GM12875 (cell line): ENCODE results near the gene CDH13.

ENCODE experiments used
- H3K4me3 ChIP-seq: one replicate; pipeline ENCODE4 v1.5.1; 2011; ENCODE audit warnings: low read depth, low read length, control low read depth
- TF ChIP-seq, protein P1 (sequence below): IDR thresholded peaks from 2 replicates; pipeline ENCODE4 v1.5.1; 2011; ENCODE audit warnings: low read depth, mild to moderate bottlenecking, control low read depth, inconsistent platforms, low read length, moderate library complexity, borderline replicate concordance; ENCODE audit not compliant: insufficient read depth

The CDH13 gene

DNA sequence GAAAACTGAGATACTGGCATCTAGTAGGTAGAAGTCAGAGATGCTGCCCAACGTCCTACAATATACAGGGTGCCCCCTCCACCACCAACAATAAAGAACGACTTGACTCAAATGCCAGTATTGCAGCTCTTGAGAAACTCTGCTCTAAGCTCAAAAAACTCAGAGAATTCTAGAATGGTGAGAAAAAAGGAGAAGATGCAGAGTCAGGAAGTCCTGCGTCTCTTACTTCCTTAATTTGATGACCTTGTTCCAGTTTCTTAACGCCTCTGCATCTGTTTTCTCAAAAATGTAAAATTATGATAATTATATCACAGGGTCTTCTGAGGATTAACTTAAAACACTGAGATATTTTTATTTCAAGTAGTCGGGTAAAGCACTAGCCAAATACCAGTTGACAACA lies 1179.3 kb downstream of the CDH13 start:
- no peak overlapping the region for H3K4me3 ChIP-seq
- TF ChIP-seq, protein P1, sequence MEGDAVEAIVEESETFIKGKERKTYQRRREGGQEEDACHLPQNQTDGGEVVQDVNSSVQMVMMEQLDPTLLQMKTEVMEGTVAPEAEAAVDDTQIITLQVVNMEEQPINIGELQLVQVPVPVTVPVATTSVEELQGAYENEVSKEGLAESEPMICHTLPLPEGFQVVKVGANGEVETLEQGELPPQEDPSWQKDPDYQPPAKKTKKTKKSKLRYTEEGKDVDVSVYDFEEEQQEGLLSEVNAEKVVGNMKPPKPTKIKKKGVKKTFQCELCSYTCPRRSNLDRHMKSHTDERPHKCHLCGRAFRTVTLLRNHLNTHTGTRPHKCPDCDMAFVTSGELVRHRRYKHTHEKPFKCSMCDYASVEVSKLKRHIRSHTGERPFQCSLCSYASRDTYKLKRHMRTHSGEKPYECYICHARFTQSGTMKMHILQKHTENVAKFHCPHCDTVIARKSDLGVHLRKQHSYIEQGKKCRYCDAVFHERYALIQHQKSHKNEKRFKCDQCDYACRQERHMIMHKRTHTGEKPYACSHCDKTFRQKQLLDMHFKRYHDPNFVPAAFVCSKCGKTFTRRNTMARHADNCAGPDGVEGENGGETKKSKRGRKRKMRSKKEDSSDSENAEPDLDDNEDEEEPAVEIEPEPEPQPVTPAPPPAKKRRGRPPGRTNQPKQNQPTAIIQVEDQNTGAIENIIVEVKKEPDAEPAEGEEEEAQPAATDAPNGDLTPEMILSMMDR, result no peak

DNA sequence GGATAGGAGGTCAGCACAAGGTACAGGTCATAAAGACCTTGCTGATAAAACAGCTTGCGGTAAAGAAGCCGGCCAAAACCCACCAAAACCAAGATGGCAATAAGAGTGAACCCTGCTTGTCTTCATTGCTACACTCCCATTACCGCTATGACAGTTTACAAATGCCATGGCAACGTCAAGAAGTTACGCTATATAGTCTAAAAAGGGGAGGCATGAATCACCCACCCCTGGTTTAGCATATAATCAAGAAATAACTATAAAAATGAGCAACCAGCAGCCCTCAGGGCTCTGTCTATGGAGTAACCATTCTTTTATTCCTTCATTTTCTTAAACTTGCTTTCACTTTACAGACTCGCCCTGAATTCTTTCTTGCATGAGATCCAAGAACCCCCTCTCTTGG lies 1180.0 kb downstream of the CDH13 start:
- no peak overlapping the region for H3K4me3 ChIP-seq
- TF ChIP-seq, protein P1, result no peak

DNA sequence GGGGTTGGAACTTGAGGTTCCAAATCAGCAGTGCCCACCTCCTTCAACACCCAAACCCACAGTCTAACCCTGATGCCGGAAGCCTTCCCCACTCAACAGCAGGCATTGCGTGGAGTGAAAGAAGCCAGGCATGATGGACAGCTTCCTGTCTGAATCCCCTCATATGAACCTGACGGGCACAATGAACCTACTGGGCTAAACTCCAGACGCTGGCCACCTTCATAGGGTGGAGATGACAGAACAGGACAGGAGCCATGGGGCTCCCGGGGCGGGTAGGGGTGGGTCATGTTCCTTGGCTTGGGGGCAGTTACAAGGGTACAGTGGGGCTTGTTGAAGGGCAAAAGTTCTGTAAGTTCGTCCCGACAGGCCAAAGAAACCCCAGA lies 1180.5 kb downstream of the CDH13 start:
- TF ChIP-seq, protein P1, result no peak
- H3K4me3 ChIP-seq, result peak overlapping the region; percentile 41

DNA sequence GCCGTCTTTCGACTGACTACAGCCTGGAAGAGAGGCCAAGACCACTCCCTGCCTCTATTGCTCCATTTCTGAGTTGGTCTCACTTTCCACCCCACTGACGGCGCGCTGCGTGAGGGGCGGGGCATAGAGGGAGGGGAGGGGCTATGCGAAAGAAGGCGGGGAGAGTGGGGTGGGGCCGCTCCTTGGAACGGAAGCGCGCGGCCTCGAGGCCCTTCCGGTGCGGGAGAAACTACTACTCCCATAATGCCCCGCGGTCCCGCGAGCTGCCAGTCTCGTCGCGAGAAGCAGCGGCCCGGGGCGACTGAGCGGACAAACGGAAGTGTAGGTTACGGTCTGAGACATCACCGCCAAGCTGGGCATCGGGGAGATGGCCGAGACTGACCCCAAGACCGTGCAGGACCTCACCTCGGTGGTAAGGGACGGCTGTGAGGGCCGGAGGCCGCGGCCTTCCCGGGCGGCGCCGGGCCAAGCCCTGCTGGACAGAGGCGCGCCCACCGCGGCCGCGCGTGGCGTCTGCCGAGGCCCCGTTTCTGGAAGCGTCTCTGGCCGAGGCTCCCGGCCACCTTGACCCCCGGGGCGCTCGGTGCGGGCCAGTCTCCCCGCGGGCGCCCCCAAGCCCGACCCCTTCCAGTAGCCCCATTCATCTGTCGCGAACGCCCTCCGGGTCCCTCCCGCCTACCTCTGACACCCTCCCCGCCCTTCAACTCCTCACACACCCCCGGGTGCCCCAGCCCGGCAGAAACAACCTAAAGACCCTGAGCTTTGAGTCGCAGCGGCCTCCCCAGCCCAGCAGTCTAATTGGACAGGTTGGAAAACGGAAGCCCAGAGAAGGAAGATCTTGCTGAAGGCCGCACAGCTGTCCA lies 1181.2 kb downstream of the CDH13 start, which contains the start of gene HSBP1:
HSBP1 (plus strand) TSS at position 269 of the 863 bp plus-strand sequence; CDS start at position 368, 99 bp downstream.
- TF ChIP-seq, protein P1, result no peak
- peak within 1 kb of the TSS; percentile 87 for H3K4me3 ChIP-seq

DNA sequence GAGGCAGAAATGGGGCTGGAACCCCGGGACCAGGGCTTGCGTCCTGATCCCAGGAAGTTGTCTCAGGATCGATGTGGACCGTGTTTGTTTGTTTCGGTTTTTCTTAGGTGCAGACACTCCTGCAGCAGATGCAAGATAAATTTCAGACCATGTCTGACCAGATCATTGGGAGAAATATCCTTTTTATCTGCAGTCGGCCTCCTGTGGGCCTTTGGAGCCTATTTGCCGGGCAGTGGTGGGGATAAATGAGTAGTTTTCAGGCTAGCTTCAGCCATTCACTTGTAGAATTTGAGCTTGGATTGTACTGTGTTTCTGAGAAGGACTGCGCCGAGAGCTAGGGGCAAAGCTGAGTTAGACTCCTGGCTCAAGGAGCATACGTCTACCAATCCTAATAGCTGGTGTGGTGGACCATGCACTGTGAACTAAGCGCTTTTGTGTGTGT lies 1181.8 kb downstream of the CDH13 start:
- TF ChIP-seq, protein P1, result no peak

DNA sequence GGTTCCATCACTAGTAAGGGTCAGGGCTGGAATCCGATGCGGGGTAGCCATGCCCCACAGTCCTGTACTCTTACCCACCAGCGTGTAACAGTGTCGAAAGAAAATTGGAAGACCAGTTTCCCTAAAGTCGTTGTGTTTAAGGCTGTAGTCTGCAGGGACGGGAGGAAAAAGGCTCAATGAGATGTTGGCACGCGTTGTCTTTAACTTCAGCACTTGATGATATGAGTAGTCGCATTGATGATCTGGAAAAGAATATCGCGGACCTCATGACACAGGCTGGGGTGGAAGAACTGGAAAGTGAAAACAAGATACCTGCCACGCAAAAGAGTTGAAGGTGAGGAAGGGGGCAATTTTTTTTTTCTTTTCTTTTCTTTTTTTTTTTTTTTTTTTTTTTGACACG lies 1182.3 kb downstream of the CDH13 start:
- TF ChIP-seq, protein P1, result no peak
- H3K4me3 ChIP-seq, result no peak overlapping the region

More for the DNA sequence above, 1181.8 kb downstream of the CDH13 start:
- peak overlapping the region; percentile 87 for H3K4me3 ChIP-seq

DNA sequence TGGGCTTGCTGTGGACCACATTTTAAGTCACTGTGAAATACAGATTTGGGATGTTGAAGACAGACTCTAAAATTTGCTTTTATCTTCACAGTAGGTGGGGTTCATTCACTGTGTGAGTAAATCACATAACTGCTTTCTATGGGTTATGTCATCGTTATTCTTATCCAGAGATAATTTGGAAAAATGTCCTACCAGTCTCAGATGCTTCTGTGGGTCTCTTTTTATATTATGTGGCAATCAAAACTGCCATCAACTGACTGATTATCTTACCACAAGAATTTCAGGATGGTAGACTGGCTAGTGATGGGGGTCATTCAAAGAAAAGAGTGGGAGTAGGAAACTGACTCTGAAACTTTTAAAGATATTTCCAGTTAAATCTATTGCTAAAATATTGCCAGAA lies 1184.1 kb downstream of the CDH13 start:
- TF ChIP-seq, protein P1, result no peak
- no peak overlapping the region for H3K4me3 ChIP-seq
